ENCODE measurements around the gene PRCD.

Gene PRCD

GRCh38 chr17:76542566-76542971 lies 2.7 kb downstream of the PRCD start:
- no peak for DNase-seq

DNA sequence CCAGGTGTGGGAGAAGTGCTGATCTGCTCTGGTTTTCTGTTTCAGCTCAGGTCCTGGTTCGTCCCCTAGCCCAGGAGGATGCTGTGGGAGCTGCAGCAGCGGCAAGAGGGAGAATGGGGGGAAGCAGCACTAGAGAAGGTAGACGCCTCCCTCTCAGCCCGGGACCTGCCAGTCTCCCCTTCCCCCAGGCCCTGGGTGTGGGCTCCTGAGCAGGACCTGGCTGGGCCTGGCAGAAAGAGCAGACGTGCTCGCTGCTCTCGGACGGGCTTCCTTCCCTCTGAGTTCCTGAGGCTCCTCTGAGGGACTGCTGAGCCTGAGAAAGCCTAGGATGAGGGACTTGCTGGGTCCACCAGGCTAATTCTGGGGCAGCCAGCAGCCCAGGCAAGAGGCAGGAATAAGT lies 3.1 kb downstream of the PRCD start:
- DNase-seq = no peak

GRCh38 chr17:76543482-76543825 lies 3.6 kb downstream of the PRCD start:
- DNase-seq = no peak

- no peak for DNase-seq
Measured at GRCh38 chr17:76543826-76544545, 4.1 kb downstream of the PRCD start.

- no peak for DNase-seq
Measured at GRCh38 chr17:76544546-76545365, 4.9 kb downstream of the PRCD start.

- no peak for DNase-seq
Measured at GRCh38 chr17:76545918-76546555, 6.2 kb downstream of the PRCD start.

DNA sequence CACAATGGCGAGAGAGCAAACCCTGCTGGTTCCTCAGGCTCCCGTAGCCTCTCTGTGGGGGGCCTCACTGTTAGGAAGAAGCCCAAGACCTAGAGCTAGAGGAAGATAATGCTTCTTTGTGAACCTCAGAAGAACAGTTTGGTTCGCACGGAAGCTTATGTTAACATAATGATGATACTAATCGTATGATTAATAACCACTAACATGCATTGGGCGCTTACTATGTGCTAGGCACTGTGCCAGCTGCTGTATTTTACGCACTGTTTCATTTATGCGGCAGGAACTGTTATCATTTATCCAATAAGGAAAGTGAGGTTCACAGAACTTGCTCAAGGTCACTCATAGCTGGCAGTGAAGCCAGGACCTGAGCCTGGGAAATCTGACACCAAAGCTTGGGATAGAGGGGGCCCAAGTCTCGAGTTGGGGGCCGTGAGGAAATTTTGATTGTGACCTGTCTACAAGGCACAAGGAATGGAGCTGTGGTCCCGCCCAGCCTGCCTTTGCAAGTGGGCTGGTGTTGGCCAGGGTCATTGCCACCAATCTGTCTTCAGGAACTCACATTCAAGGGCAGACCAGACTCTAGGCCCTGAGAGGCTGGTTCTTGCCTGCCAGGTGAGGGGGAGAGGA lies 6.8 kb downstream of the PRCD start:
- DNase-seq = peak; percentile 94

DNA sequence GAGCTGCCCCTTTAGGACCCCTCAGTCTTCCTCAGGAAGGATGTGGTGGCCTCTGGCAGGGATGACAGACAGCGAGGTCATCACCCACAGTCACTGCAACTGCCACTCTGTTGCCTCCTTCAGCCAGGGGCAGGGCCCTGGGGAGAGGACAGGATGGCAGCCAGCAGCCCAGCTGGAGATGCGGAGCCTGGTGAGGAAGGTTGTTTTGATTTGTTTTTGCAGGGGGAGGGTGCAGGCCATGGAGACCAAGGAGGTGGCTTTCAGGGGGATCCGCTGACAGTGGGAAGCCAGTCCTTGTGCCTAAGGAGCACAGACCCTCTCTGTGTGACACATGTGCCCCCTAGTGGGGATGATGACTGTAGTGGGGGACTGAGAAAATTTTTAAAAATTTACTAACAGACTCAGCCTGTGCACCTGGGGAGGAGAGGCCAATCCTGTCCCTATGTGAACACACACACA lies 7.4 kb downstream of the PRCD start:
- DNase-seq = peak; percentile 67

GRCh38 chr17:76547642-76548202 lies 7.9 kb downstream of the PRCD start:
- DNase-seq = no peak

GRCh38 chr17:76548378-76549214 lies 8.8 kb downstream of the PRCD start:
- DNase-seq = no peak

- DNase-seq = no peak
Measured at GRCh38 chr17:76549215-76549518, 9.3 kb downstream of the PRCD start.

- no peak for DNase-seq
Measured at GRCh38 chr17:76549539-76549938, 9.7 kb downstream of the PRCD start.

- DNase-seq = no peak
Measured at GRCh38 chr17:76550712-76551615, 11.1 kb downstream of the PRCD start.

- no peak for DNase-seq
Measured at GRCh38 chr17:76551685-76552084, 11.8 kb downstream of the PRCD start.

GRCh38 chr17:76553178-76553908 lies 13.5 kb downstream of the PRCD start:
- DNase-seq = no peak

DNA sequence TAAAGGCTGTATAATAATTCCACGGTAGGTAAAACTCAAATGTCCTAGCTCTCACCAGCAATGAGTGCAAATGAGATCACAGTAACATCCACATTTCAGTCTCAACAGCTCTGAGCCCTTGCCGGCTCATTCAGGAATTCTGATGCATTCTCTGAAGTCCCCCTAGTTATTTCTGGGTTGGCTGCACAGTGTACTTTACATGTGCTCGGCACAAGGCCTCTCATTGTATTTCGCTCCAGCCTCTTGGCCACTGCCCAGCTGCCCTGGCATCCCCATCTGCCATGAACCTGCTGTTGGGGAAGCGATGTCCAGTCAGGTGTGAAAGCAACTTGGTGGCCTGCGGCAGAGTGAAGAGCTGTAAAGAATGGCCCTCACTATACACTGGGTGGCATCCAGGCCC lies 14.3 kb downstream of the PRCD start:
- DNase-seq = no peak

- peak; percentile 8 for DNase-seq
Measured at GRCh38 chr17:76556765-76557367, 17.0 kb downstream of the PRCD start.

GRCh38 chr17:76557368-76558197 lies 17.7 kb downstream of the PRCD start:
- peak; percentile 97 for DNase-seq
